Adipocyte (in vitro differentiated cells): ENCODE results near the gene CLASP1.

ENCODE experiments used
- DNase-seq: peaks from one replicate; pipeline ENCODE4 v3.0.0-alpha.2; 2015; ENCODE audit warnings: low read depth
- H3K27me3 ChIP-seq: replicated peaks from 2 replicates; pipeline ENCODE4 v1.7.0; 2013; ENCODE audit warnings: mild to moderate bottlenecking, low read length, moderate library complexity; ENCODE audit not compliant: control insufficient read depth, insufficient read depth
- H3K36me3 ChIP-seq: 2 replicates; pipeline ENCODE4 v1.7.0; 2013; ENCODE audit warnings: low read length, mild to moderate bottlenecking, moderate library complexity; ENCODE audit not compliant: control insufficient read depth, insufficient read depth, severe bottlenecking
- H3K4me1 ChIP-seq: 2 replicates; pipeline ENCODE4 v1.7.0; 2013; ENCODE audit warnings: mild to moderate bottlenecking, low read length, moderate library complexity; ENCODE audit not compliant: control insufficient read depth, insufficient read depth
- H3K4me3 ChIP-seq: 2 replicates; pipeline ENCODE4 v1.7.0; 2013; ENCODE audit warnings: mild to moderate bottlenecking, low read length, moderate library complexity
- H3K9ac ChIP-seq: 2 replicates; pipeline ENCODE4 v1.7.0; 2013; ENCODE audit warnings: mild to moderate bottlenecking, low read length, moderate library complexity
- H3K9me3 ChIP-seq: 2 replicates; pipeline ENCODE4 v1.7.0; 2013; ENCODE audit warnings: mild to moderate bottlenecking, low read length, moderate library complexity; ENCODE audit not compliant: control insufficient read depth

The CLASP1 gene

DNA sequence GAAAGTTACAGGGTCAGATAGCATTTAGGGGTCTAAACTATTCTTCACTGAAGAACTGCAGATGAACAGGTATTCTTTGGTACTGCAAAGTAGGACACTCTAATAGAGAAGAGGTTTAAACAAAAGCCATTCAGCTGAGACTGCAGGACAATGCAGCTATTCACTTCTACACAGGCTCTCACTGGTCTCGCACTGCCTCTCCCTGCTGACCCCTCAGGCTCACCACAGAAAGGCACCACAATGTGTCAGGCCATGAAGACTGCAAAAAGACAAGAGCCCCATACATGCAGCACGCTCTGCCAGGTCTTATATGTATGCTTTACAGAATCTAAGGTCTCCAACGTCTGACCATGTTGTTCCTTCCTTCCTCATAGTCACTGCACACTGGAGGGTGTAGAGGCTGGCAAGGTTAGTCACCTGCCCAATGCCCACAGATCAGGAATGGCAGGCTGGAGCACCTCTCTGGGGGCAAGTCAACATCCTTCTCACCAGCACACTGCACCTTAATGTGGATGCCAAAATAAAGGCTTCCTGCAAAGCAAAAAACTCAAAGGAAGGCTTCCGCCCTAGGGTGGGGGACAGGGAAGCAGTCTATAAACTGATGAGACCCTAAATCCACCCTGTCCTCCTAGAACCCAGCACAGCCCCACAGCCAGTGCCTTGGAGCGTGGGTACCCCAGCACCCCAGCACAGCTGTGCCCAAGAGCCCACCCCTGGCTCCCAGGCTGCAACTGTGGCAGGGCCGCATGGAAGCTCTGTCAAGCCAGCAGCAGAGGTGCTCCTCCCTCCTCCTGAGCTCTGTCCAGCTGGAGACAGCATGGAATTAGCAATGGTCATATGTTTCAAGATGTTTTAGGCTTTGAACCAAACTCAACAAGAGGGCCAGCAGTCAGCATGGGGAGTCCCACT, 129.3 kb downstream of the CLASP1 start:
- Histone ChIP-seq H3K4me1 (peaks cover 4% of the 10 kb centered on the region), H3K27me3 (no peaks in the 10 kb centered on the region), H3K9me3 (no peaks in the 10 kb centered on the region), H3K9ac (no peak overlapping the region), H3K36me3 (peaks cover 59% of the 10 kb centered on the region), H3K4me3 (no peak overlapping the region)
- DNase-seq: no peak

DNA sequence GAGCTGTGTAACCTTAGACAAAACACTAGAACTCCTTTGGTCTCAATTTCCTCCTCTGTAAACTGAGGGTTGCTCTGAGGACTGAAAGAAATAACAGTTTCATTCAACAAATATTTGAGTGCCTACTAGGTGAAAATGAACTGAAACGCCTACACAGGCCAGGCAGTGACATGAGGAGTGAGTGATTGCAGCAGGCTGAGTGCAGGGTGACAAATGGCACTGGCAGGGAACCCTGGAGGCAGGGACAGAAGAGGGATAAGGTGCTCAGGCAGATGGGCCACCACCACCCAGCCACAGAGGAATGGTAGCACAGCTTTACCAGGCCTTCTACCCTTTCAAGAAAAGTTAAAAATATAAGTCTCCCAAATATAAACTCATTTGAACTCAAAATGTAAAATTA, 130.1 kb downstream of the CLASP1 start:
- Histone ChIP-seq H3K36me3 (peaks cover 66% of the 10 kb centered on the region), H3K9ac (no peak overlapping the region), H3K9me3 (no peaks in the 10 kb centered on the region), H3K4me1 (no peaks in the 10 kb centered on the region), H3K27me3 (no peaks in the 10 kb centered on the region), H3K4me3 (no peak overlapping the region)
- DNase-seq: no peak

DNA sequence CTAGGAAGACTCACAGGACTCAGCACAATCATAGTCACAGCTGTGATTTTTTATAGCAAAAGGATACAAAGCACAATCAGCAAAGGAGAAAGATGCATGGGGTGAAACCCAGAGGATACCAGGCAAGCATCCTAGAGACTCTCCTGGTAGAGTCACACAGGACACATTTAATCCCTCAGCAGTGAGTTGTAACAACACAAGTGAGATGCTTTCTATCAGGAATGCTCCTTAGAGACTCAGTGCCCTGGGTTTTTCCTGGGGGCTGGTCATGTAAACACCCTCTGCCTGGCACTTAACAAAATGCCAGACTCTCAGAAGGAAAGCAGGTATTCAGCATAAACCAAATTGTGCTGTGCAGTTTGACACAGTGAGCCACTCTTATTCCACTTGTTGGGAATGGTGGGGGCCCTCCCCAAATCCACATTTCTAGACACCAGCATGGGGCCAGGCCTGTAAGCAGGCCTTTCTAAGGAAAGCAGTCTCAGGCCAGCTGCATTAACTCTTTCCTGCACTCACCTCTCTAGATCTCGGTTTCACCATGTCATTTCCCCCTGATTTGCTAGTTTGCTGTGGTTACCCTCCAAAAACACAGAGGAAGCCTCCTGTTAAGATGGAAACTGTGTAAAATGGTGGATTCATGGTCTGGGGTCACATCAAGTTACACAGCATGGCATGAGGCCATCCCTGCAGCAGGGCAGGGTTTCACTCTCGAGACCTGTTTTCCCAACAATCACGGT, 135.5 kb downstream of the CLASP1 start:
- Histone ChIP-seq H3K36me3 (peaks cover 46% of the 10 kb centered on the region), H3K4me1 (no peaks in the 10 kb centered on the region), H3K4me3 (no peak overlapping the region), H3K9ac (no peak overlapping the region), H3K27me3 (no peaks in the 10 kb centered on the region), H3K9me3 (no peaks in the 10 kb centered on the region)
- DNase-seq: no peak

DNA sequence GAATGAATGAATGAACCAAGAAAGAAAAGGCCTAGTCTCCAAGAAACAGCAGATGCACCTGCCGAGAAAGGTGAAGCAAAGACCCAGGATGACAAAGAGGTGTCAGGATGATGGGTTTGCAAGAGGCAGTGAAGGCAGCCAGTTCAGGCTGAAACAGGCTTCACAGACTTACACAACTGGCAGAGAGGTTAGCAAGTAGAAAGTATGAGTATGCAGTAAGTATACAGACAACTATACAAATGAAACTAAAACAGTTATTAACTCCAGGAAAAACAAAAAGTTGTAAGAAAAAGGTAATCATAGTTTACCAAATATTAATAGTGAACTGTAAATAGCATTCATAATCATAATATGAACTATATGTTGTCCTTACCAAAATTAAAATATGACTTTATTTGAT, 138.4 kb downstream of the CLASP1 start:
- peaks cover 36% of the 10 kb centered on the region for H3K36me3 ChIP-seq

DNA sequence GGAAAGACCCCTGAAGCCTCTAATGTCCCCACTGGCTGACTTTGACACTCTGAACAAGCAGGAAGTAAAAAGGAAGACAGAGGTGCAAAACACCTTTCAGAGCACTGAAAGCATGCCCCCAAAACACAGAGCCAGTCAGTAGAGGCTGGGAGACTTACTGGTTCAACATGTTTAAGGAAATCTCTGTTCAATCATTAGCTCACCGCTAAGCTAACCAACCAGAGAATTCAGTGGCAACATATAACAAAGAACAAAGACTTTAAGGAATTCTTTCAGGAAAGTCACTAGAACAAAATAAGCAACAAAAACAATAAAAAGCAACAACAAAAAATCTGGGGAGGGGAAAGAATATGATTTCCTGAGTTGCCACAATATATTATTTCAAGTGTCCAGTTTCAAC, 142.6 kb downstream of the CLASP1 start:
- Histone ChIP-seq H3K4me1 (peaks cover 26% of the 10 kb centered on the region), H3K4me3 (no peak overlapping the region), H3K9ac (no peak overlapping the region), H3K9me3 (no peaks in the 10 kb centered on the region), H3K27me3 (no peaks in the 10 kb centered on the region), H3K36me3 (peaks cover 11% of the 10 kb centered on the region)
- DNase-seq: no peak

More for the DNA sequence above, 138.4 kb downstream of the CLASP1 start:
- Histone ChIP-seq H3K4me1 (no peaks in the 10 kb centered on the region), H3K9me3 (no peaks in the 10 kb centered on the region), H3K4me3 (no peak overlapping the region), H3K27me3 (no peaks in the 10 kb centered on the region), H3K9ac (no peak overlapping the region)
- DNase-seq: no peak

DNA sequence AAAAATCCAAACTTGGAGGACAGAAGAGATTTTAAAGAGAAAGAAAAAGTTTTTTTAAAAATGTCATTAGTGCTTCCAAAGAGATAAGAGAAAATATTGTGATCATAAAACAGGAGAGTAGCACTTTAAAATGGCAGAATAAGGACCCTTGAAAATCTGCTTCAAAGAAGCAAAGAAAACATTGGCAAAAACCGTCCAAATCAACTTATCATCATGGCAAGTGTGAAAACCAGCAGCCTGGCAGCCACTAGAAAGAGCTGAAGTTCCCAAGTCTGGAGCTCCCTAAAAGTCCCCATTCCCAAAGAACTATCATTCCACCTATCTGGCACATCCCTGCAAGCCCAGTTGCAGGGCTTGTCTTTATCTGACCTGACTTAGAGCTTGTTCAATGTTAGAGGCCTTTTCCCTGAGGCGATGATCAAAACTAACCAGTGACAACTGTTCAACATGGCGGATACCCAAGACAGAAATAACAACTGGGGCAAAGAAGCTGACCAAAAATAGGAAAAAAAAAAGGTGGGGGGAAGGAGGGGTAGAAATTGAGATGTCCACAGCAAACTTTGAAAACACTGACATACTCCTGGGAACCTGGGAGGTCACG, 143.2 kb downstream of the CLASP1 start:
- Histone ChIP-seq H3K4me3 (no peak overlapping the region), H3K4me1 (peaks cover 32% of the 10 kb centered on the region), H3K27me3 (no peaks in the 10 kb centered on the region), H3K9me3 (no peaks in the 10 kb centered on the region), H3K9ac (no peak overlapping the region), H3K36me3 (peaks cover 11% of the 10 kb centered on the region)
- no peak for DNase-seq

DNA sequence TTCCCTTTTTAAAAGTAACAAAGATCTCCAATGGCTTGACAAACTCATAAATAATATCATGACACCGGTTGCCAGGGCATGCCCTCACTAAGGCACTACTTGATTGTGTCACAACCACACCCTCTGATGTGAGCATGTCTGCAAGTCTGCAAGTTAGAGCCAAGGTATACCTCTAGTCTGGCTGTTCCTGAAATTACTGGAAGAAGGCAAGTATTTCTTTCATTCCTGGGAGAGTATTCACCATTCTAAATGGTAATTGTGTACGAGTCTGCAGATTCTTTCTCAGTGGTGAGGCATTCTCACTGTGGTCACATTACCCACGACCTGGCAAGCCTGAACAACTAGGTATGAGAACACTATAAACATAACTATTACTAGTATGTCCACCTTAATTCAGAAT, 144.3 kb downstream of the CLASP1 start:
- Histone ChIP-seq H3K4me3 (no peak overlapping the region), H3K27me3 (no peaks in the 10 kb centered on the region), H3K36me3 (peaks cover 10% of the 10 kb centered on the region), H3K9me3 (peaks cover 1% of the 10 kb centered on the region), H3K4me1 (peaks cover 39% of the 10 kb centered on the region), H3K9ac (no peak overlapping the region)
- peak; percentile 65 for DNase-seq

DNA sequence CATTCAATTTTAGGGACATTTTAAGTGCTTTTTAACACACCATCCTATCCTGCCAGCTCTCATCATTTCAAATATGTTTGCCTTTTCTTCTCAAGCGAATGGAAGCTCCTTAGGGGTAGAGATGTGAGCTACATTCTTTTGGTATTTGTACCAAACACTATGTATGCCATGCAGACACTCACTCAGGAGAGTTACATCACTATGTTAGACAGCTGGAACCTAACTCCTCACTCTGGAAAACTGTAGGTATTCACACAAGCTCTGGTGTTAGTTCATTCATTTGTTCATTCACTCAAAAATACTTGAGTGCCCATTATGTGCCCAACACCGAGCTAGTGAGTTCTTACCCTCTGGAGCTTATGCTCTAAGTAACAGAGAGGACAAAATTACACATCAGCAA, 144.9 kb downstream of the CLASP1 start:
- Histone ChIP-seq H3K9ac (no peak overlapping the region), H3K4me1 (peaks cover 39% of the 10 kb centered on the region), H3K4me3 (no peak overlapping the region), H3K27me3 (no peaks in the 10 kb centered on the region), H3K9me3 (peaks cover 6% of the 10 kb centered on the region), H3K36me3 (peaks cover 15% of the 10 kb centered on the region)
- DNase-seq: no peak

DNA sequence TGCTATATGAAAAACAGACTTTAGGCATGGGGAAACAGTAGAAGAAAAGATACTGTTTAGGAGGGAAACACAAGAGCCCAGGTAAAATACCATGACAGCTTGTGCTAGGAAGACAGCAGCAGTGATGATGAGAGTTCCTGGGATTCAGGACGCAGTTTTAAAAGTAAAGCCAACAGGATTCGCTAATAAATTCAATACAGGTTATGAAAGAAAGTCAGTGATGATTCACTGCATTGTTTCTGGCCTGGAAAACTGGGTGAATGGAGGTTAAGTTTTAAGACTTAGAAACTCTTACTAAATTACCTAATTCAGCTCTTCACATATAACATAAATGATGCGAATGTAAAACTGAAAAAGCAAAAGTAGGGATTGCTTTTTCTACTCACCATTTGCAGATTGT, 146.5 kb downstream of the CLASP1 start:
- Histone ChIP-seq H3K9me3 (peaks cover 6% of the 10 kb centered on the region), H3K36me3 (peaks cover 9% of the 10 kb centered on the region), H3K27me3 (no peaks in the 10 kb centered on the region), H3K9ac (no peak overlapping the region), H3K4me3 (no peak overlapping the region), H3K4me1 (peaks cover 39% of the 10 kb centered on the region)
- DNase-seq: peak; percentile 61

DNA sequence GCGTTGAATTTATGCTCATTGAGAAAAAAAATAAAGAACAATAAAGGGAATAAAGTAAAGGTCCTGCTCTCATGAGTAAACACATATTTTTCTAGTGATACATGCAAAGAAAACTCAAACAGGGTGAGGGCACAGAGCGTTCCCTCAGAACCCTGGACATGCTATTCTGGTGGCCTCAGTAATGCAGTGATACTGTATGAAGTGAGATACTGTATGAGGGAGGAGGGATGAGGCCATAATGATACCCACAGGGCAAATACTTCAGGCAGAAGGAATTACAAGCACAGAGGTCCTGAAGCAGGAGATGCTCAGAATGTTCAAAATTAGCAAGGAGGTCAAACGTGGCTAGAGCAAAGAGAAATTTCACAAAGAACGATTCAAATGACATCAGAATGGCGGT, 147.0 kb downstream of the CLASP1 start:
- peaks cover 6% of the 10 kb centered on the region for H3K9me3 ChIP-seq

DNA sequence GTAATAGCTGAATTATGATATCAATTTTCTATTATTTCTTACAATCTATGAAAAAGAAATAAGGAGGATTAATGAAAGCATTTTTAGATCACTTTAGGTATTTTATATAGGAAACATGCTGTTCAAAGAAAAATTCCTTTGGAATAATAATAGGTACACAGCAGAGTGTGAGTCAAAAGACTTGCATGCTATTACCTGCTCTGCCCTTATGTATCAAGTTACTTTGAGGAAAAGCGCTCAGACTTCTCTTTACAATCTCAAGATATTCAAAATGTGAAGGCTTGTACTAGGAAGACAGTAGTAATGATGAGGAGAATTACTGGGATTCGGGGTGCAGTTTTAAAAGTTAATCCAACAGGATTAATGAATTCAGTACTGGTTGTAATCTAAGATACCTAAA, 147.7 kb downstream of the CLASP1 start:
- Histone ChIP-seq H3K9me3 (peaks cover 6% of the 10 kb centered on the region), H3K4me1 (peaks cover 39% of the 10 kb centered on the region), H3K27me3 (no peaks in the 10 kb centered on the region), H3K4me3 (no peak overlapping the region), H3K9ac (peak overlapping the region; percentile 48), H3K36me3 (peaks cover 13% of the 10 kb centered on the region)
- peak; percentile 31 for DNase-seq

More for the DNA sequence above, 147.0 kb downstream of the CLASP1 start:
- Histone ChIP-seq H3K27me3 (no peaks in the 10 kb centered on the region), H3K4me1 (peaks cover 39% of the 10 kb centered on the region), H3K9ac (peak overlapping the region; percentile 48), H3K4me3 (no peak overlapping the region), H3K36me3 (peaks cover 9% of the 10 kb centered on the region)
- DNase-seq: peak; percentile 89
